Neuron (in vitro differentiated cells): ENCODE measurements around the gene ISOC2.

ENCODE experiments used
- H2AFZ ChIP-seq: one replicate; pipeline ENCODE4 v1.6.1; 2013; ENCODE audit warnings: low read depth, mild to moderate bottlenecking, inconsistent platforms, low read length, moderate library complexity
- H3K27me3 ChIP-seq: one replicate; pipeline ENCODE4 v1.6.1; 2013; ENCODE audit warnings: low read length; ENCODE audit not compliant: insufficient read depth
- H3K36me3 ChIP-seq: one replicate; pipeline ENCODE4 v1.6.1; 2013; ENCODE audit warnings: low read length; ENCODE audit not compliant: insufficient read depth
- H3K4me1 ChIP-seq: one replicate; pipeline ENCODE4 v1.6.1; 2013; ENCODE audit warnings: low read length; ENCODE audit not compliant: insufficient read depth
- H3K4me3 ChIP-seq: 2 replicates; pipeline ENCODE4 v1.5.1; 2013; ENCODE audit warnings: mild to moderate bottlenecking, low read length, moderate library complexity
- H3K9me3 ChIP-seq: one replicate; pipeline ENCODE4 v1.6.1; 2013; ENCODE audit warnings: low read length

ISOC2 gene

GRCh38 chr19:55464662-55465054, 3.2 kb upstream of the ISOC2 start, which contains the start of gene C19orf85:
Gene C19orf85, minus strand, starts transcription at chr19:55464751. Its CDS starts 197 bp downstream, at chr19:55464554.
- no peak within 1 kb of the TSS for H2AFZ ChIP-seq

GRCh38 chr19:55464039-55464661, 2.7 kb upstream of the ISOC2 start:
- Histone ChIP-seq H3K4me3 (no peak overlapping the region), H3K36me3 (no peaks in the 10 kb centered on the region), H3K27me3 (peaks cover 19% of the 10 kb centered on the region), H3K9me3 (no peaks in the 10 kb centered on the region), H3K4me1 (peaks cover 22% of the 10 kb centered on the region), H2AFZ (no peak overlapping the region)

More at GRCh38 chr19:55464662-55465054, 3.2 kb upstream of the ISOC2 start, which contains the start of gene C19orf85:
- peaks cover 19% of the 10 kb centered on the region for H3K27me3 ChIP-seq
- H3K4me1 ChIP-seq: peaks cover 17% of the 10 kb centered on the region
- no peaks in the 10 kb centered on the region for H3K9me3 ChIP-seq
- H3K4me3 ChIP-seq: no peak within 1 kb of the TSS
- no peaks in the 10 kb centered on the region for H3K36me3 ChIP-seq

GRCh38 chr19:55463583-55464031, 2.2 kb upstream of the ISOC2 start:
- no peak overlapping the region for H3K4me3 ChIP-seq
- no peaks in the 10 kb centered on the region for H3K9me3 ChIP-seq
- H3K36me3 ChIP-seq: no peaks in the 10 kb centered on the region
- peaks cover 19% of the 10 kb centered on the region for H3K27me3 ChIP-seq
- peaks cover 24% of the 10 kb centered on the region for H3K4me1 ChIP-seq
- no peak overlapping the region for H2AFZ ChIP-seq

- no peak overlapping the region for H3K4me3 ChIP-seq
- no peaks in the 10 kb centered on the region for H3K9me3 ChIP-seq
- no peaks in the 10 kb centered on the region for H3K36me3 ChIP-seq
- no peak overlapping the region for H2AFZ ChIP-seq
- H3K4me1 ChIP-seq: peaks cover 28% of the 10 kb centered on the region
- H3K27me3 ChIP-seq: peaks cover 19% of the 10 kb centered on the region
These were observed 1.3 kb upstream of the ISOC2 start for GRCh38 chr19:55462722-55463121.

GRCh38 chr19:55461974-55462626, 658 bp upstream of the ISOC2 start:
- Histone ChIP-seq H2AFZ (no peak overlapping the region), H3K36me3 (no peaks in the 10 kb centered on the region), H3K9me3 (no peaks in the 10 kb centered on the region), H3K4me1 (peaks cover 28% of the 10 kb centered on the region), H3K27me3 (peaks cover 19% of the 10 kb centered on the region), H3K4me3 (peak overlapping the region; percentile 37)

GRCh38 chr19:55460670-55461258, 678 bp downstream of the ISOC2 start:
- Histone ChIP-seq H2AFZ (peak overlapping the region; percentile 84), H3K4me1 (peaks cover 28% of the 10 kb centered on the region), H3K27me3 (peaks cover 16% of the 10 kb centered on the region), H3K4me3 (peak overlapping the region; percentile 83), H3K36me3 (peaks cover 2% of the 10 kb centered on the region), H3K9me3 (no peaks in the 10 kb centered on the region)

GRCh38 chr19:55459950-55460657, 1.3 kb downstream of the ISOC2 start:
- peaks cover 28% of the 10 kb centered on the region for H3K4me1 ChIP-seq
- H3K9me3 ChIP-seq: no peaks in the 10 kb centered on the region
- peak overlapping the region; percentile 83 for H3K4me3 ChIP-seq
- peaks cover 11% of the 10 kb centered on the region for H3K27me3 ChIP-seq
- no peak overlapping the region for H2AFZ ChIP-seq
- peaks cover 2% of the 10 kb centered on the region for H3K36me3 ChIP-seq

- Histone ChIP-seq H2AFZ (no peak overlapping the region), H3K4me1 (peaks cover 28% of the 10 kb centered on the region), H3K36me3 (peaks cover 2% of the 10 kb centered on the region), H3K4me3 (peak overlapping the region; percentile 83), H3K9me3 (no peaks in the 10 kb centered on the region), H3K27me3 (peaks cover 11% of the 10 kb centered on the region)
These were observed 1.9 kb downstream of the ISOC2 start for GRCh38 chr19:55459551-55459949.

- Histone ChIP-seq H3K27me3 (no peaks in the 10 kb centered on the region), H3K4me1 (peaks cover 28% of the 10 kb centered on the region), H3K4me3 (no peak overlapping the region), H3K36me3 (peaks cover 2% of the 10 kb centered on the region), H2AFZ (no peak overlapping the region), H3K9me3 (no peaks in the 10 kb centered on the region)
These were observed 3.6 kb downstream of the ISOC2 start for GRCh38 chr19:55457683-55458457.

- H3K9me3 ChIP-seq: no peaks in the 10 kb centered on the region
These were observed 5.1 kb downstream of the ISOC2 start for GRCh38 chr19:55456347-55456746.

GRCh38 chr19:55455576-55456235, 5.7 kb downstream of the ISOC2 start:
- Histone ChIP-seq H3K4me3 (no peak overlapping the region), H3K27me3 (no peaks in the 10 kb centered on the region), H3K36me3 (peaks cover 2% of the 10 kb centered on the region), H2AFZ (no peak overlapping the region), H3K9me3 (no peaks in the 10 kb centered on the region), H3K4me1 (peaks cover 30% of the 10 kb centered on the region)

More at GRCh38 chr19:55456347-55456746, 5.1 kb downstream of the ISOC2 start:
- Histone ChIP-seq H3K4me1 (peaks cover 32% of the 10 kb centered on the region), H2AFZ (no peak overlapping the region), H3K4me3 (no peak overlapping the region), H3K27me3 (no peaks in the 10 kb centered on the region), H3K36me3 (peaks cover 2% of the 10 kb centered on the region)

- H3K4me3 ChIP-seq: no peak overlapping the region
- no peak overlapping the region for H2AFZ ChIP-seq
- H3K27me3 ChIP-seq: no peaks in the 10 kb centered on the region
- no peaks in the 10 kb centered on the region for H3K9me3 ChIP-seq
- peaks cover 26% of the 10 kb centered on the region for H3K4me1 ChIP-seq
- H3K36me3 ChIP-seq: peaks cover 2% of the 10 kb centered on the region
These were observed 6.6 kb downstream of the ISOC2 start for GRCh38 chr19:55454787-55455243.
